ENCODE measurements around the gene GNPDA1.

- TF ChIP-seq CTCF (IDR thresholded peaks at IDR 0.05 in 8 of 11, conservative IDR thresholded peaks at IDR 0.05 in 3 of 11) (no peak), POLR2A (IDR thresholded peaks at IDR 0.05) (no peak)
These were observed 2.9 kb downstream of the GNPDA1 start for GRCh38 chr5:142009886-142010285.

Measured in spleen (tissue), 7 donors.